ENCODE measurements around the gene SLC10A7. TPM values are rescaled to one million over a fixed set of nuclear protein-coding genes. Genes with fewer than 3 reads are reported as not detected.

SLC10A7 gene
- total and polyA plus RNA-seq, 9 donors = 4.0 to 12.4 (median 9.7) TPM

DNA sequence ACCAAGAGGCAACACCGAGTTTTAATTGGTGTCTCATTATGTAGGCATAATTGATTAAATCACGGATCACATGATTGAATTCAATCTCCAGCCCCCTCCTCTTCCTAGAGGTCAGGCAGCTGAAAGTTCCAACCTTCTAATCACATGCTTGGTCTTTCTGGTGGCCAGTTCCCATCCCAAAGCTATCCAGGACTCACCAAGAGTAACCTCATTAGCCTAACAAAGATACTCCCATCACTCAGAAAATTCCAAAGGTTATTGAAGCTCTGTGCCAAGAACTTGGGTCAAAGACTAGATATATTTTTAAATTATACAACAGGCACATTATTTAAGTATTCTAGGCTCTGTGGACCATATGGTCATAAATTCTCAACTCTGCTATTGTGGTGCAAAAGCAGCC lies 65.1 kb downstream of the SLC10A7 start:
- Histone ChIP-seq H3K4me1 (ENCODE audit: insufficient read depth) (no peaks in the 10 kb centered on the region), H3K27ac (no peak overlapping the region), H3K9me3 (no peaks in the 10 kb centered on the region), H3K27me3 (no peaks in the 10 kb centered on the region), H3K36me3 (no peaks in the 10 kb centered on the region), H3K4me3 (no peak overlapping the region)
- DNase-seq = no peak
- TF ChIP-seq EP300 (IDR thresholded peaks at IDR 0.05) (no peak), POLR2A (IDR thresholded peaks at IDR 0.05) (no peak)
- TF ChIP-seq, protein P1, sequence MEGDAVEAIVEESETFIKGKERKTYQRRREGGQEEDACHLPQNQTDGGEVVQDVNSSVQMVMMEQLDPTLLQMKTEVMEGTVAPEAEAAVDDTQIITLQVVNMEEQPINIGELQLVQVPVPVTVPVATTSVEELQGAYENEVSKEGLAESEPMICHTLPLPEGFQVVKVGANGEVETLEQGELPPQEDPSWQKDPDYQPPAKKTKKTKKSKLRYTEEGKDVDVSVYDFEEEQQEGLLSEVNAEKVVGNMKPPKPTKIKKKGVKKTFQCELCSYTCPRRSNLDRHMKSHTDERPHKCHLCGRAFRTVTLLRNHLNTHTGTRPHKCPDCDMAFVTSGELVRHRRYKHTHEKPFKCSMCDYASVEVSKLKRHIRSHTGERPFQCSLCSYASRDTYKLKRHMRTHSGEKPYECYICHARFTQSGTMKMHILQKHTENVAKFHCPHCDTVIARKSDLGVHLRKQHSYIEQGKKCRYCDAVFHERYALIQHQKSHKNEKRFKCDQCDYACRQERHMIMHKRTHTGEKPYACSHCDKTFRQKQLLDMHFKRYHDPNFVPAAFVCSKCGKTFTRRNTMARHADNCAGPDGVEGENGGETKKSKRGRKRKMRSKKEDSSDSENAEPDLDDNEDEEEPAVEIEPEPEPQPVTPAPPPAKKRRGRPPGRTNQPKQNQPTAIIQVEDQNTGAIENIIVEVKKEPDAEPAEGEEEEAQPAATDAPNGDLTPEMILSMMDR (IDR thresholded peaks at IDR 0.05) = no peak
- intact Hi-C loops (cut with DNase I) = no loop called here
- 84 to 91% (median 84%) methylated on average over 2 of the region's 2 CpGs for WGBS, 3 donors

GRCh38 chr4:146453181-146453807 lies 68.4 kb downstream of the SLC10A7 start:
- intact Hi-C loops (cut with DNase I) = no loop called here
- 76 to 87% (median 84%) methylated on average over 5 of the region's 5 CpGs for WGBS, 3 donors
- Histone ChIP-seq H3K4me3 (no peak overlapping the region), H3K9me3 (no peaks in the 10 kb centered on the region), H3K4me1 (ENCODE audit: insufficient read depth) (no peaks in the 10 kb centered on the region), H3K36me3 (no peaks in the 10 kb centered on the region), H3K27ac (no peak overlapping the region), H3K27me3 (no peaks in the 10 kb centered on the region)
- TF ChIP-seq EP300 (IDR thresholded peaks at IDR 0.05) (no peak), POLR2A (IDR thresholded peaks at IDR 0.05) (no peak)
- TF ChIP-seq, protein P1 (IDR thresholded peaks at IDR 0.05) = no peak
- DNase-seq = no peak

DNA sequence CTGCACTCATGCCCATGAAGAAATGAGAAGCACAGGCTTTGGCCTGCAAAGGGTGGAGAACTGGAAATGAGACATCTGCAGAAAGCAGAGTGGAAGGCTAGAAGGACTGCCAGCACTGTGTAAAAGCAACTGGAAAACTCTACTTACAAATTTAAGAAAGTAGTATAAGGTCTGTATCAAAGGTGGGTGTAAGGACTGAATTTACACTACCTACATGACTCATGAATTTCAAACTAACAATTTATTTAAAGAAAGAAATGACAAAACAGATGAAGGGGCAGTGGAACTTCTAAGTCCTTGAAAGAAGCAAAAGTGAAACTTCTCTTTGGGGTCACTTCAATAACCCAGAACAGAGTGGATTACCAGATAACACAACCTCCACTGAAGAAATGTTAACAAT lies 71.2 kb downstream of the SLC10A7 start:
- H3K27ac ChIP-seq = no peak overlapping the region
- intact Hi-C loops (cut with DNase I) = no loop called here
- H3K27me3 ChIP-seq = no peaks in the 10 kb centered on the region
- H3K9me3 ChIP-seq = no peaks in the 10 kb centered on the region
- no peaks in the 10 kb centered on the region for H3K36me3 ChIP-seq
- TF ChIP-seq POLR2A (IDR thresholded peaks at IDR 0.05) (no peak), EP300 (IDR thresholded peaks at IDR 0.05) (no peak)
- TF ChIP-seq, protein P1 (IDR thresholded peaks at IDR 0.05) = no peak
- H3K4me3 ChIP-seq = no peak overlapping the region
- no peaks in the 10 kb centered on the region for H3K4me1 ChIP-seq (ENCODE audit: insufficient read depth)
- no peak for DNase-seq

GRCh38 chr4:146446555-146446954 lies 75.2 kb downstream of the SLC10A7 start:
- no peak overlapping the region for H3K27ac ChIP-seq
- H3K9me3 ChIP-seq = no peaks in the 10 kb centered on the region
- intact Hi-C loops (cut with DNase I) = no loop called here
- H3K36me3 ChIP-seq = no peaks in the 10 kb centered on the region
- DNase-seq = no peak
- no peak overlapping the region for H3K4me3 ChIP-seq
- TF ChIP-seq POLR2A (IDR thresholded peaks at IDR 0.05) (no peak), EP300 (IDR thresholded peaks at IDR 0.05) (no peak)
- TF ChIP-seq, protein P1 (IDR thresholded peaks at IDR 0.05) = no peak
- 94 to 96% (median 95%) methylated on average over 4 of the region's 4 CpGs for WGBS, 3 donors
- H3K4me1 ChIP-seq (ENCODE audit: insufficient read depth) = no peaks in the 10 kb centered on the region
- H3K27me3 ChIP-seq = no peaks in the 10 kb centered on the region

Measured in ovary (tissue), 9 donors.